Mesenchymal stem cell (in vitro differentiated cells and primary cell): ENCODE data around the gene TOR1B.

Source experiments
- DNase-seq: peaks from one replicate; pipeline ENCODE4 v3.0.0-alpha.2; 2013
- H2AFZ ChIP-seq: one replicate; pipeline ENCODE4 v1.6.1; 2013; ENCODE audit warnings: low read depth, mild to moderate bottlenecking, control low read depth, inconsistent platforms, low read length, moderate library complexity
- H2AK5ac ChIP-seq: 2 replicates; pipeline ENCODE4 v1.6.1; 2013; ENCODE audit warnings: low read length, moderate library complexity, mild to moderate bottlenecking, inconsistent platforms; ENCODE audit not compliant: severe bottlenecking
- H2BK120ac ChIP-seq: one replicate; pipeline ENCODE4 v1.6.1; 2013; ENCODE audit warnings: low read depth, mild to moderate bottlenecking, inconsistent platforms, low read length, moderate library complexity
- H2BK12ac ChIP-seq, 2 experiments: one replicate each; pipeline ENCODE4 v1.6.1; 2013; ENCODE audit warnings: inconsistent platforms in 2 of 2, low read length in 2 of 2, mild to moderate bottlenecking in 2 of 2, moderate library complexity in 2 of 2, control low read depth in 1 of 2
- H2BK15ac ChIP-seq: one replicate; pipeline ENCODE4 v1.6.1; 2013; ENCODE audit warnings: mild to moderate bottlenecking, low read depth, inconsistent platforms; ENCODE audit not compliant: poor library complexity, severe bottlenecking
- H2BK5ac ChIP-seq: 2 replicates; pipeline ENCODE4 v1.6.1; 2013; ENCODE audit warnings: low read depth, mild to moderate bottlenecking, low read length, control low read depth, inconsistent platforms; ENCODE audit not compliant: poor library complexity, severe bottlenecking
- H3K14ac ChIP-seq, 2 experiments: one replicate each; pipeline ENCODE4 v1.6.1; 2013; ENCODE audit warnings: inconsistent platforms in 2 of 2, low read length in 2 of 2, control low read depth in 1 of 2, mild to moderate bottlenecking in 1 of 2, moderate library complexity in 1 of 2
- H3K18ac ChIP-seq, 2 experiments: one replicate each; pipeline ENCODE4 v1.6.1; 2013; ENCODE audit warnings: inconsistent platforms in 2 of 2, low read length in 2 of 2, control low read depth in 1 of 2, low read depth in 1 of 2, mild to moderate bottlenecking in 1 of 2
- H3K23ac ChIP-seq, 2 experiments: one replicate each; pipeline ENCODE4 v1.6.1; 2013; ENCODE audit warnings: inconsistent platforms in 2 of 2, low read length in 2 of 2, mild to moderate bottlenecking in 2 of 2, moderate library complexity in 2 of 2, control low read depth in 1 of 2
- H3K27ac ChIP-seq: 2 replicates; pipeline ENCODE4 v1.5.1; 2013; ENCODE audit warnings: mild to moderate bottlenecking, moderate library complexity, low read length, control low read depth, inconsistent platforms; ENCODE audit not compliant: poor library complexity, severe bottlenecking
- H3K27me3 ChIP-seq, 2 experiments: 2 replicates each; pipeline versions ENCODE4 v1.6.1 to v1.7.0; 2013; ENCODE audit warnings: low read length in 2 of 2, mild to moderate bottlenecking in 2 of 2, moderate library complexity in 2 of 2, control low read depth in 1 of 2, inconsistent platforms in 1 of 2; ENCODE audit not compliant: control insufficient read depth in 1 of 2, insufficient read depth in 1 of 2
- H3K36me3 ChIP-seq, 2 experiments: 2 replicates each; pipeline versions ENCODE4 v1.6.1 to v1.7.0; 2013; ENCODE audit warnings: low read length in 2 of 2, control low read depth in 1 of 2, inconsistent platforms in 1 of 2, low read depth in 1 of 2, mild to moderate bottlenecking in 1 of 2; ENCODE audit not compliant: insufficient read depth in 2 of 2, control insufficient read depth in 1 of 2
- H3K4ac ChIP-seq, 2 experiments: one replicate each; pipeline ENCODE4 v1.6.1; 2013; ENCODE audit warnings: inconsistent platforms in 2 of 2, low read length in 2 of 2, mild to moderate bottlenecking in 2 of 2, moderate library complexity in 2 of 2, control low read depth in 1 of 2, low read depth in 1 of 2
- H3K4me1 ChIP-seq: 2 replicates; pipeline ENCODE4 v1.6.1; 2013; ENCODE audit warnings: low read depth, low read length, control low read depth; ENCODE audit not compliant: control insufficient read depth, insufficient read depth
- H3K4me2 ChIP-seq: 2 replicates; pipeline ENCODE4 v1.6.1; 2013; ENCODE audit warnings: low read length, mild to moderate bottlenecking, inconsistent platforms; ENCODE audit not compliant: poor library complexity, severe bottlenecking
- H3K4me3 ChIP-seq, 2 experiments: 2 replicates each; pipeline versions ENCODE4 v1.5.1 to v1.7.0; 2013; ENCODE audit warnings: low read length in 2 of 2, mild to moderate bottlenecking in 2 of 2, control low read depth in 1 of 2, low read depth in 1 of 2; ENCODE audit not compliant: insufficient read depth in 1 of 2
- H3K79me1 ChIP-seq: replicated peaks from 2 replicates; pipeline ENCODE4 v1.6.1; 2013; ENCODE audit warnings: mild to moderate bottlenecking, control low read depth, low read length, inconsistent platforms; ENCODE audit not compliant: poor library complexity, severe bottlenecking
- H3K9ac ChIP-seq: 2 replicates; pipeline ENCODE4 v1.7.0; 2013; ENCODE audit warnings: mild to moderate bottlenecking, low read length, moderate library complexity
- H3K9me3 ChIP-seq: 2 replicates; pipeline ENCODE4 v1.7.0; 2013; ENCODE audit warnings: mild to moderate bottlenecking, low read length; ENCODE audit not compliant: control insufficient read depth
- H4K8ac ChIP-seq: one replicate; pipeline ENCODE4 v1.6.1; 2013; ENCODE audit warnings: inconsistent platforms, mild to moderate bottlenecking, low read length, moderate library complexity
- H4K91ac ChIP-seq: one replicate; pipeline ENCODE4 v1.6.1; 2013; ENCODE audit warnings: mild to moderate bottlenecking, low read length, inconsistent platforms
- WGBS: methylation state at CpG from one replicate; pipeline ENCODE4 v1.1.7; 2013; ENCODE audit warnings: mixed read lengths; 5-methylcytosine and 5-hydroxymethylcytosine counted together

Gene TOR1B

GRCh38 chr9:129765764-129766317, 37.1 kb upstream of the TOR1B start:
- 96% methylated on average over 4 of the region's 4 CpGs for WGBS

GRCh38 chr9:129768486-129768885, 34.5 kb upstream of the TOR1B start:
- H2BK120ac ChIP-seq: no peak overlapping the region
- peaks cover 0 to 5% of the 10 kb centered on the region in 2 experiments for H3K27me3 ChIP-seq
- no peak overlapping the region for H4K91ac ChIP-seq
- no peak overlapping the region for H3K4ac ChIP-seq
- H3K14ac ChIP-seq: no peak overlapping the region
- H3K4me2 ChIP-seq: no peak overlapping the region
- H3K4me1 ChIP-seq: peaks cover 1% of the 10 kb centered on the region
- H3K9me3 ChIP-seq: no peaks in the 10 kb centered on the region
- no peak overlapping the region for H4K8ac ChIP-seq
- H3K27ac ChIP-seq: no peak overlapping the region
- no peak overlapping the region for H2BK15ac ChIP-seq
- H3K79me1 ChIP-seq: no peaks in the 10 kb centered on the region
- no peak overlapping the region for H2AK5ac ChIP-seq
- H2AFZ ChIP-seq: no peak overlapping the region
- DNase-seq: no peak
- H3K4me3 ChIP-seq: no peak overlapping the region
- no peak overlapping the region for H3K9ac ChIP-seq
- WGBS: 95% methylated on average over 6 of the region's 6 CpGs
- peak overlapping the region in 1 of 2 experiments; percentile 21 for H3K18ac ChIP-seq
- no peak overlapping the region for H2BK5ac ChIP-seq
- H3K36me3 ChIP-seq: peaks cover 0 to 2% of the 10 kb centered on the region in 2 experiments
- H3K23ac ChIP-seq: no peak overlapping the region
- peak overlapping the region in 1 of 2 experiments; percentile 31 for H2BK12ac ChIP-seq

More at GRCh38 chr9:129765764-129766317, 37.1 kb upstream of the TOR1B start:
- no peak overlapping the region for H3K23ac ChIP-seq
- H3K4me3 ChIP-seq: no peak overlapping the region
- no peak overlapping the region for H2BK12ac ChIP-seq
- no peak overlapping the region for H3K4me2 ChIP-seq
- H3K27me3 ChIP-seq: peaks cover 0 to 5% of the 10 kb centered on the region in 2 experiments
- H3K36me3 ChIP-seq: peaks cover 0 to 2% of the 10 kb centered on the region in 2 experiments
- H3K27ac ChIP-seq: no peak overlapping the region
- no peaks in the 10 kb centered on the region for H3K79me1 ChIP-seq
- H4K91ac ChIP-seq: no peak overlapping the region
- DNase-seq: no peak
- no peak overlapping the region for H3K18ac ChIP-seq
- peaks cover 11% of the 10 kb centered on the region for H3K4me1 ChIP-seq
- H2AK5ac ChIP-seq: no peak overlapping the region
- H3K4ac ChIP-seq: no peak overlapping the region
- no peak overlapping the region for H3K14ac ChIP-seq
- no peak overlapping the region for H2BK120ac ChIP-seq
- no peak overlapping the region for H2AFZ ChIP-seq
- no peak overlapping the region for H2BK5ac ChIP-seq
- H3K9me3 ChIP-seq: no peaks in the 10 kb centered on the region
- H2BK15ac ChIP-seq: no peak overlapping the region
- no peak overlapping the region for H3K9ac ChIP-seq
- no peak overlapping the region for H4K8ac ChIP-seq

- 91% methylated on average over 4 of the region's 5 CpGs for WGBS
- no peak overlapping the region for H2BK120ac ChIP-seq
- no peak overlapping the region for H3K4me2 ChIP-seq
- H3K4me1 ChIP-seq: peaks cover 4% of the 10 kb centered on the region
- no peak overlapping the region for H2AFZ ChIP-seq
- no peak overlapping the region for H2BK15ac ChIP-seq
- no peak overlapping the region for H3K9ac ChIP-seq
- H2BK5ac ChIP-seq: no peak overlapping the region
- no peak overlapping the region for H3K14ac ChIP-seq
- no peak overlapping the region for H2AK5ac ChIP-seq
- H3K4ac ChIP-seq: no peak overlapping the region
- no peak for DNase-seq
- no peaks in the 10 kb centered on the region for H3K79me1 ChIP-seq
- peak overlapping the region; percentile 25 for H4K91ac ChIP-seq
- H4K8ac ChIP-seq: peak overlapping the region; percentile 4
- peak overlapping the region in 1 of 2 experiments; percentile 38 for H2BK12ac ChIP-seq
- no peak overlapping the region for H3K23ac ChIP-seq
- peaks cover 0 to 7% of the 10 kb centered on the region in 2 experiments for H3K27me3 ChIP-seq
- H3K4me3 ChIP-seq: no peak overlapping the region
- H3K18ac ChIP-seq: no peak overlapping the region
- H3K27ac ChIP-seq: no peak overlapping the region
- H3K9me3 ChIP-seq: no peaks in the 10 kb centered on the region
- H3K36me3 ChIP-seq: peaks cover 0 to 2% of the 10 kb centered on the region in 2 experiments
Measured at GRCh38 chr9:129769669-129770068, 33.3 kb upstream of the TOR1B start.

GRCh38 chr9:129770741-129771140, 32.2 kb upstream of the TOR1B start:
- H2BK5ac ChIP-seq: no peak overlapping the region
- peaks cover 11% of the 10 kb centered on the region for H3K4me1 ChIP-seq
- no peak overlapping the region for H3K4ac ChIP-seq
- no peaks in the 10 kb centered on the region for H3K79me1 ChIP-seq
- H3K27me3 ChIP-seq: peaks cover 0 to 8% of the 10 kb centered on the region in 2 experiments
- no peak overlapping the region for H2AFZ ChIP-seq
- H3K23ac ChIP-seq: no peak overlapping the region
- peaks cover 0 to 2% of the 10 kb centered on the region in 2 experiments for H3K36me3 ChIP-seq
- WGBS: 93% methylated on average over 5 of the region's 5 CpGs
- no peak for DNase-seq
- no peak overlapping the region for H4K91ac ChIP-seq
- no peak overlapping the region for H3K9ac ChIP-seq
- no peak overlapping the region for H3K27ac ChIP-seq
- no peak overlapping the region for H2BK15ac ChIP-seq
- H2BK120ac ChIP-seq: peak overlapping the region; percentile 49
- peak overlapping the region in 1 of 2 experiments; percentile 21 for H3K18ac ChIP-seq
- H3K14ac ChIP-seq: no peak overlapping the region
- no peak overlapping the region for H3K4me2 ChIP-seq
- H3K4me3 ChIP-seq: no peak overlapping the region
- no peak overlapping the region for H2AK5ac ChIP-seq
- no peak overlapping the region for H4K8ac ChIP-seq
- no peaks in the 10 kb centered on the region for H3K9me3 ChIP-seq
- H2BK12ac ChIP-seq: peak overlapping the region; percentile 21 to 66
